ENCODE measurements around the gene BLTP1.

DNA sequence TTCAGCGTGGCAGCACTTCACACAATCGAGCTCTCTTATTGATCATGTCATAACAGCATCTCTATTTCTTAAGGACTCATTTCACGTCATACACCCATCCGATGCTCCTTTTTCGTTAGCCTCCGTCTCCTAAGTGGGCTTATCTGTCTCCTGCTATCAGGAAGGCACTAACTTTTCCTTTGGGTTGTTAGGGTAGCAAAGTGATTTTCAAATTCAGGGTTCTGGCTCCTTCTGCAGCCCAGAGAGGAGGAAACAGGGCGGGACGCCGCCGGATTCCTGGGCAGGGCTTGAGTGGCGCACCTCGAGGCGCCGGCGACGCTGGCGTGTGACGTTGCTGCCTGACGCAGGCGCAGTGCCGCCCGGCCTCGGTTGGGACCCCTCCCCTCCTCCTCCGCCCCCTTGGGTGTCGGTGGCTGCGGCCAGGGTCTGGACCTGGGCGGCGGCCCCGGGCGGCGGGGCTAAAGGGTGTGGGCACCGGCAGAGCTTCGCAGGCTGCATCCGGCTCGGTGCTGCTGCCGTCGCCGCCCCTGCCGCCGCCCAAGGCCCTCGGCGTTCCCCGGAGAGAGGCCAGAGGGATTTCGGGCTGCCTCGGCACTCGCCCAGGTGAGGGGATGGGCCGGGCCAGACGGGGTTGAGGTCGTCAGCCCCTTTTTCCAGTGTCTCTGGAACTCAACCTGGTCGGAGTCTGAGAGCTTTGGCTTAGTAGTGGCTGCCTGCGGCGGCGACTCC, at the start of gene BLTP1:
- TF ChIP-seq POLR2A (IDR thresholded peaks at IDR 0.05; ENCODE audit: low read length) (peak; percentile 79), GATA1 (IDR thresholded peaks at IDR 0.05; ENCODE audit: low read depth, low read length) (no peak)

Data from erythroblast (primary cell).